ENCODE results near the gene NKX1-1. TPM values are rescaled to one million over a fixed set of nuclear protein-coding genes. Genes with fewer than 3 reads are reported as not detected.
"Not testable (repeated sequence)": the region's sequence is repeated elsewhere in the genome, so short reads cannot be mapped to it uniquely, and the experiment has no call there.

NKX1-1 gene
- total and polyA plus RNA-seq, 2 of the 8 experiments (the other 6 are each of a cell fraction or from before 2014, with no cell fraction given), result not detected

GRCh38 chr4:1395941-1396805, 10.1 kb downstream of the NKX1-1 start (continued):
- TF ChIP-seq SIN3A (conservative IDR thresholded peaks at IDR 0.05 in 1 of 2, IDR thresholded peaks at IDR 0.05 in 1 of 2; ENCODE audit: low read depth in 1 of 2, low read length in 2 of 2), result no peak

GRCh38 chr4:1395389-1395820, 10.8 kb downstream of the NKX1-1 start:
- not testable (repeated sequence) for H3K14ac ChIP-seq (ENCODE audit: insufficient read length)

More at GRCh38 chr4:1395389-1395820, 10.8 kb downstream of the NKX1-1 start:
- H3K18ac ChIP-seq (ENCODE audit: extremely low read depth, low read length); H4K91ac ChIP-seq (replicated peaks; ENCODE audit: insufficient read length, low read length); H3K4ac ChIP-seq (replicated peaks; ENCODE audit: insufficient read length, low read depth, low read length); H3K4me1 ChIP-seq (replicated peaks in 1 of 4; ENCODE audit: control insufficient read depth in 3 of 4, insufficient read depth in 4 of 4, low read length in 3 of 4); H3K4me2 ChIP-seq (ENCODE audit: insufficient read depth in 1 of 2, low read depth in 2 of 2, low read length in 2 of 2); H3K23me2 ChIP-seq (ENCODE audit: low read depth, low read length); H2BK120ac ChIP-seq (replicated peaks; ENCODE audit: low read depth, low read length); H2AFZ ChIP-seq (ENCODE audit: low read length); H3K36me3 ChIP-seq (ENCODE audit: control insufficient read depth in 2 of 4, insufficient read depth in 4 of 4, low read length in 3 of 4); H4K8ac ChIP-seq (ENCODE audit: extremely low read depth, insufficient read depth, low read length); H3K79me2 ChIP-seq (ENCODE audit: control insufficient read depth in 1 of 2, insufficient read depth in 2 of 2, low read length in 2 of 2); POLR2A ChIA-PET (ENCODE audit: partially characterized antibody); DNase-seq (ENCODE audit: low read depth in 1 of 2, low spot score in 2 of 2); H3K23ac ChIP-seq (ENCODE audit: insufficient read length); H2BK5ac ChIP-seq (ENCODE audit: low read depth, low read length); FAIRE-seq; H3K79me1 ChIP-seq (ENCODE audit: low read depth, low read length); H3K56ac ChIP-seq (replicated peaks; ENCODE audit: insufficient read length, low read depth, low read length); H4K20me1 ChIP-seq (replicated peaks in 1 of 2; ENCODE audit: control insufficient read depth in 1 of 2, insufficient read depth in 2 of 2, low read length in 2 of 2); H4K5ac ChIP-seq (ENCODE audit: insufficient read length, low read depth, low read length); H3K27me3 ChIP-seq (replicated peaks in 1 of 4; ENCODE audit: control insufficient read depth in 3 of 4, extremely low read depth in 1 of 4, insufficient read depth in 3 of 4, low read length in 3 of 4); CTCF ChIA-PET (ENCODE audit: partially characterized antibody); H3K27ac ChIP-seq (ENCODE audit: low read depth, low read length); H3K4me3 ChIP-seq (ENCODE audit: extremely low read depth in 1 of 4, insufficient read depth in 2 of 4, low read depth in 3 of 4, low read length in 4 of 4); H2BK20ac ChIP-seq (ENCODE audit: low read length); H2BK12ac ChIP-seq (ENCODE audit: low read depth, low read length); H3K9ac ChIP-seq (replicated peaks in 1 of 4; ENCODE audit: extremely low read depth in 1 of 4, low read depth in 3 of 4, low read length in 3 of 4); H2BK15ac ChIP-seq (ENCODE audit: low read length); H2AK5ac ChIP-seq (ENCODE audit: low read depth, low read length): not testable (repeated sequence)
- WGBS, 2 experiments (ENCODE audit: extremely low coverage in 1 of 2, insufficient coverage in 1 of 2, insufficient read length in 1 of 2, insufficient replicate concordance in 2 of 2, low coverage in 1 of 2, low lambda C conversion rate in 2 of 2, missing lambda C conversion rate in 1 of 2), result 96% methylated on average over 21 of the region's 26 CpGs; no CpG with 5 or more reads in 1 of the 2 experiments
- peaks cover 20 to 39% of the 10 kb centered on the region in 2 experiments for H3K9me3 ChIP-seq (ENCODE audit: insufficient read depth in 2 of 2, low read depth in 1 of 2, low read length in 1 of 2)

Measured in H1 (cell line).